GM12878 (cell line): Measurements from ENCODE around the gene ARHGAP15.

Experiments
- CTCF ChIP-seq, 3 experiments: IDR thresholded peaks in 2 of 3; conservative IDR thresholded peaks in 1 of 3; 2 replicates each; pipeline ENCODE4 v1.5.1; 2011; ENCODE audit warnings: low read depth in 3 of 3, low read length in 3 of 3, mild to moderate bottlenecking in 3 of 3, control low read depth in 2 of 3, moderate library complexity in 2 of 3, inconsistent platforms in 1 of 3, mixed read lengths in 1 of 3; ENCODE audit not compliant: control insufficient read depth in 2 of 3, insufficient read depth in 1 of 3; ENCODE audit errors: extremely low read depth in 1 of 3
- MAX ChIP-seq: IDR thresholded peaks from 2 replicates; pipeline ENCODE4 v1.6.1; 2012; ENCODE audit warnings: low read depth, low read length, improper control_type of control experiment
- POLR2A ChIP-seq: IDR thresholded peaks from 2 replicates; pipeline ENCODE4 v1.6.1; 2011; ENCODE audit warnings: low read depth, mild to moderate bottlenecking, low read length
- SIN3A ChIP-seq: IDR thresholded peaks from 2 replicates; pipeline ENCODE4 v1.6.1; 2012; ENCODE audit warnings: low read depth, low read length, improper control_type of control experiment
- SIX5 ChIP-seq: IDR thresholded peaks from 2 replicates; pipeline ENCODE4 v1.6.1; 2011; ENCODE audit warnings: mild to moderate bottlenecking, low read depth, low read length, moderate library complexity; ENCODE audit not compliant: severe bottlenecking

- no peak for TF ChIP-seq CTCF (IDR thresholded peaks at IDR 0.05 in 2 of 3, conservative IDR thresholded peaks at IDR 0.05 in 1 of 3; ENCODE audit: control insufficient read depth in 2 of 3, extremely low read depth in 1 of 3, insufficient read depth in 1 of 3, low read depth in 3 of 3, low read length in 3 of 3)
- no peak for TF ChIP-seq MAX
- no peak for TF ChIP-seq SIX5
- no peak for TF ChIP-seq SIN3A
- no peak for TF ChIP-seq POLR2A
Measured at GRCh38 chr2:143176606-143177005, 47.4 kb downstream of the ARHGAP15 start.
